SH-SY5Y (cell line): ENCODE results near the gene CENPK.

Experiments used
- GATA2 ChIP-seq: IDR thresholded peaks from 2 replicates; pipeline ENCODE4 v1.6.1; 2011; ENCODE audit warnings: mild to moderate bottlenecking, low read depth, low read length
- GATA3 ChIP-seq: IDR thresholded peaks from 2 replicates; pipeline ENCODE4 v1.6.1; 2011; ENCODE audit warnings: low read depth, mild to moderate bottlenecking, low read length, moderate library complexity

DNA sequence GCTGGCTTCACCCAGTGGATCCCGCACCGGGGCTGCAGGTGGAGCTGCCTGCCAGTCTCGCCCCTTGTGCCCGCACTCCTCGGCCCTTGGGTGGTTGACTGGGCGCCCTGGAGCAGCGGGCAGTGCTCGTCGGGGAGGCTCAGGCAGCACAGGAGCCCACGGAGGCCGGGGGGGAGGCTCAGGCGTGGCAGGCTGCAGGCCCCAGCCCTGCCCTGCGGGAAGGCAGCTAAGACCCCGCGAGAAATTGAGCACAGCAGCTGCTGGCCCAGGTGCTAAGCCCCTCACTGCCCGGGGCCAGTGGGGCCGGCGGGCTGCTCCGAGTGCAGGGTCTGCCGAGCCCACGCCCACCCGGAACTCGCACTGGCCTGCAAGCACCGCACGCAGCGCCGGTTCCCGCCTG is 77.6 kb downstream of the CENPK start:
- TF ChIP-seq GATA2 (no peak), GATA3 (no peak)
